Transverse colon (tissue), 4 donors: Measurements from ENCODE around the gene SP100. TPM values are rescaled to one million over a fixed set of nuclear protein-coding genes. Genes with fewer than 3 reads are reported as not detected.
A peak's percentile ranks its signal among the peaks of the same experiment; 100 is the strongest.

ENCODE experiments used
- DNase-seq: peaks from one replicate; pipeline ENCODE4 v3.0.0-alpha.2; 2019
- H3K27ac ChIP-seq, 4 donors: fragments of 200-600 bp; sonication (generic); 2 replicates each; pipeline ENCODE4 v1.5.1; 2016 to 2018; ENCODE audit warnings: inconsistent platforms in 4 of 4
- H3K27me3 ChIP-seq: fragments of 200-600 bp; sonication (generic); 2 replicates; pipeline ENCODE4 v1.5.1; 2017; ENCODE audit warnings: inconsistent platforms
- H3K36me3 ChIP-seq, 4 donors: fragments of 200-600 bp; sonication (generic); 2 replicates each; pipeline ENCODE4 v1.5.1; 2017 to 2019; ENCODE audit warnings: inconsistent platforms in 4 of 4
- H3K4me1 ChIP-seq, 4 donors: fragments of 200-600 bp; sonication (generic); 2 replicates each; pipeline ENCODE4 v1.5.1; 2017 to 2020; ENCODE audit warnings: inconsistent platforms in 4 of 4
- H3K4me3 ChIP-seq, 4 donors: fragments of 200-600 bp; sonication (generic); 1 replicate in 1 of 4; 2 replicates in 3 of 4; pipeline versions ENCODE4 v1.5.1 to v1.6.1; 2017 to 2019; ENCODE audit warnings: inconsistent platforms in 4 of 4
- H3K9me3 ChIP-seq, 2 donors: fragments of 200-600 bp; sonication (generic); 2 replicates each; pipeline ENCODE4 v1.5.1; 2017 to 2019; ENCODE audit warnings: inconsistent platforms in 2 of 2
- CTCF ChIP-seq, 5 experiments: fragments of 200-600 bp in 3 of 5; fragments of 450-650 bp in 2 of 5; sonication (generic) in 3 of 5; IDR thresholded peaks; 1 replicate in 2 of 5; 2 replicates in 3 of 5; pipeline ENCODE4 v1.5.1; 2016 to 2017; ENCODE audit warnings: antibody characterized with exemption in 5 of 5, inconsistent platforms in 3 of 5, mild to moderate bottlenecking in 2 of 5, moderate library complexity in 1 of 5
- EP300 ChIP-seq: sonication (generic); formaldehyde crosslinking; IDR thresholded peaks from one replicate; pipeline ENCODE4 v1.6.1; 2017; ENCODE audit warnings: antibody characterized with exemption, low read depth
- POLR2A ChIP-seq: fragments of 450-650 bp; IDR thresholded peaks from one replicate; pipeline ENCODE4 v1.6.1; 2016; ENCODE audit warnings: antibody characterized with exemption, mild to moderate bottlenecking, moderate library complexity
- POLR2AphosphoS5 ChIP-seq, 3 donors: sonication (generic); formaldehyde crosslinking; IDR thresholded peaks; one replicate each; pipeline ENCODE4 v1.6.1; 2016; ENCODE audit warnings: antibody characterized with exemption in 3 of 3
- WGBS, 2 donors: methylation state at CpG; one replicate each; pipeline ENCODE4 v1.1.5; 2018; ENCODE audit warnings: low coverage in 1 of 2; 5-methylcytosine and 5-hydroxymethylcytosine counted together
- in situ Hi-C, 4 donors: fragments of 200-750 bp; cut with MboI; loops; one replicate each; pipeline versions ENCODE4 v1.15.0 to v1.15.1; 2017; ENCODE audit warnings: low sequenced_read_pairs in 3 of 4, low pct_ligation_motif_present in 1 of 4, low pct_unique_long_range_greater_than_20kb in 1 of 4
- intact Hi-C: fragments of 100-400 bp; cut with DNase I; formaldehyde crosslinking; loops from one replicate; pipeline ENCODE4 v1.15.1; 2023; ENCODE audit warnings: low total_unique reads
- total RNA-seq, 4 donors: library from RNA; depleted of rRNA; stranded (reverse); fragments of >200 nt; gene quantifications; one replicate each; pipeline ENCODE4 v1.1.0, GENCODE V29; 2016

SP100 gene
- total RNA-seq, 4 donors from 2014 or later, result 44.6 to 252 (median 99.7) TPM

- in situ Hi-C loops (no loop called here), intact Hi-C loops (no loop called here)
- H3K27ac ChIP-seq, result peak overlapping the region; percentile 19 to 34 (median 24)
- H3K27me3 ChIP-seq, result no peaks in the 10 kb centered on the region
- DNase-seq, result peak; percentile 55
- H3K4me1 ChIP-seq, result peaks cover 0 to 16% (median 0%) of the 10 kb centered on the region in 4 donors
- H3K36me3 ChIP-seq, result peaks cover 0 to 32% (median 7%) of the 10 kb centered on the region in 4 donors
- 63 to 65% methylated on average over 1 to 4 of the region's 4 CpGs for whole genome bisulfite sequencing, 2 donors
- TF ChIP-seq EP300 (peak; percentile 16), CTCF (IDR thresholded peaks at IDR 0.05) (no peak), POLR2A (peak; percentile 8), POLR2AphosphoS5 (IDR thresholded peaks at IDR 0.05) (peak in 1 of 3 donors; percentile 26)
- no peak overlapping the region for H3K4me3 ChIP-seq
- peaks cover 0 to 2% of the 10 kb centered on the region in 2 donors for H3K9me3 ChIP-seq
Measured at GRCh38 chr2:230441227-230441897, 25.4 kb downstream of the SP100 start.

GRCh38 chr2:230443541-230443940 is 27.5 kb downstream of the SP100 start:
- DNase-seq, result no peak
- H3K27me3 ChIP-seq, result no peaks in the 10 kb centered on the region
- no peak overlapping the region for H3K27ac ChIP-seq
- in situ Hi-C loops, result no loop called here
- TF ChIP-seq POLR2A, result no peak
- TF ChIP-seq EP300, result no peak
- TF ChIP-seq POLR2AphosphoS5 (IDR thresholded peaks at IDR 0.05), result no peak
- TF ChIP-seq CTCF (IDR thresholded peaks at IDR 0.05), result no peak
- 76 to 83% methylated on average over 2 of the region's 2 CpGs for WGBS, 2 donors
- H3K4me3 ChIP-seq, result no peak overlapping the region
- H3K36me3 ChIP-seq, result peaks cover 0 to 50% (median 15%) of the 10 kb centered on the region in 4 donors
- intact Hi-C loops, result no loop called here
- no peaks in the 10 kb centered on the region for H3K9me3 ChIP-seq
- peaks cover 0 to 19% (median 0%) of the 10 kb centered on the region in 4 donors for H3K4me1 ChIP-seq

GRCh38 chr2:230444832-230445231 is 28.8 kb downstream of the SP100 start:
- 84% methylated on average over 2 of the region's 2 CpGs for WGBS, 2 donors
- H3K4me1 ChIP-seq, result peaks cover 0 to 11% (median 2%) of the 10 kb centered on the region in 4 donors
- H3K27me3 ChIP-seq, result no peaks in the 10 kb centered on the region
- H3K9me3 ChIP-seq, result no peaks in the 10 kb centered on the region
- intact Hi-C loops (no loop called here), in situ Hi-C loops (no loop called here)
- H3K27ac ChIP-seq, result no peak overlapping the region
- TF ChIP-seq POLR2A (no peak), EP300 (no peak), POLR2AphosphoS5 (IDR thresholded peaks at IDR 0.05) (no peak), CTCF (IDR thresholded peaks at IDR 0.05) (no peak)
- no peak for DNase-seq
- H3K4me3 ChIP-seq, result no peak overlapping the region
- H3K36me3 ChIP-seq, result peaks cover 0 to 57% (median 21%) of the 10 kb centered on the region in 4 donors

GRCh38 chr2:230447036-230447435 is 31.0 kb downstream of the SP100 start:
- intact Hi-C loops, result no loop called here
- H3K9me3 ChIP-seq, result no peaks in the 10 kb centered on the region
- no peak for DNase-seq
- 78 to 91% methylated on average over 6 to 7 of the region's 7 CpGs for WGBS, 2 donors
- TF ChIP-seq POLR2AphosphoS5 (IDR thresholded peaks at IDR 0.05), result no peak
- no peak for TF ChIP-seq POLR2A
- TF ChIP-seq EP300, result no peak
- TF ChIP-seq CTCF (IDR thresholded peaks at IDR 0.05), result no peak
- in situ Hi-C loops, result no loop called here
- H3K36me3 ChIP-seq, result peaks cover 0 to 77% (median 28%) of the 10 kb centered on the region in 4 donors
- H3K4me3 ChIP-seq, result no peak overlapping the region
- H3K27ac ChIP-seq, result peak overlapping the region in 2 of 4 donors; percentile 40 to 57
- no peaks in the 10 kb centered on the region for H3K27me3 ChIP-seq
- H3K4me1 ChIP-seq, result peaks cover 0 to 4% (median 2%) of the 10 kb centered on the region in 4 donors
